GM12878 (cell line): ENCODE results near the gene ACTL10. TPM values are rescaled to one million over a fixed set of nuclear protein-coding genes. Genes with fewer than 3 reads are reported as not detected.

ENCODE experiments used
- ATAC-seq: fragments of 200-7000 bp; cut with Tn5 transposase; 3 replicates; pipeline ENCODE4 v1.9.1; 2020; ENCODE audit warnings: mild to moderate bottlenecking, moderate library complexity
- BruUV-seq: library from RNA; stranded (reverse); fragments of 400-500 nt; replicated peaks from 2 replicates; lab custom pipeline; 2021; lab: Mats Ljungman, UMichigan
- CTCF ChIA-PET: fragments of 300-600 bp; sonication (Branson Sonifier 250); formaldehyde crosslinking; extraction: SDS; loops from one replicate; lab custom pipeline; 2021; ENCODE audit warnings: inconsistent platforms; lab: Yijun Ruan, JAX
- POLR2A ChIA-PET: fragments of 350-600 bp; formaldehyde crosslinking; extraction: SDS; loops from one replicate; lab custom pipeline; 2021; ENCODE audit warnings: inconsistent platforms; lab: Charles Lee
- RAD21 ChIA-PET: fragments of 300-600 bp; sonication (Branson Sonifier 250); formaldehyde crosslinking; loops from one replicate; lab custom pipeline; 2023; ENCODE audit warnings: antibody characterized with exemption; ENCODE audit not compliant: unreplicated experiment; lab: Charles Lee
- SMC1A ChIA-PET: fragments of 300-600 bp; sonication (Branson Sonifier 250); formaldehyde crosslinking; loops from one replicate; lab custom pipeline; 2023; ENCODE audit not compliant: unreplicated experiment, uncharacterized antibody; lab: Charles Lee
- DNase-seq: peaks from one replicate; pipeline ENCODE4 v3.0.0-alpha.2; 2011; ENCODE audit warnings: low read depth, low spot score
- FAIRE-seq: peaks from 3 replicates; lab custom pipeline; 2011; peaks lifted over from hg19 to GRCh38; lab: Jason Lieb, UNC
- H2AFZ ChIP-seq: 2 replicates; pipeline ENCODE4 v1.6.0; 2011; ENCODE audit warnings: low read depth, low read length, control low read depth; ENCODE audit not compliant: control insufficient read depth
- H3K27ac ChIP-seq: 2 replicates; pipeline ENCODE4 v1.5.1; 2011; ENCODE audit warnings: control low read depth; ENCODE audit not compliant: control insufficient read depth, insufficient read depth
- H3K27me3 ChIP-seq, 2 experiments: replicated peaks in 1 of 2; 2 replicates each; pipeline versions ENCODE4 v1.6.0 to v1.6.1; 2011; ENCODE audit warnings: low read length in 1 of 2; ENCODE audit not compliant: control insufficient read depth in 2 of 2, insufficient read depth in 2 of 2
- H3K36me3 ChIP-seq, 2 experiments: 2 replicates each; pipeline ENCODE4 v1.5.1; 2011; ENCODE audit warnings: low read length in 1 of 2; ENCODE audit not compliant: control insufficient read depth in 2 of 2, insufficient read depth in 2 of 2
- H3K4me1 ChIP-seq: 2 replicates; pipeline ENCODE4 v1.6.1; 2011; ENCODE audit warnings: mild to moderate bottlenecking, low read length, moderate library complexity, mixed read lengths; ENCODE audit not compliant: control insufficient read depth, insufficient read depth
- H3K4me2 ChIP-seq: 2 replicates; pipeline ENCODE4 v1.6.0; 2011; ENCODE audit warnings: control low read depth; ENCODE audit not compliant: control insufficient read depth, insufficient read depth
- H3K4me3 ChIP-seq: fragments of 200-600 bp; sonication (generic); 2 replicates; pipeline ENCODE4 v1.5.1; 2016
- H3K79me2 ChIP-seq: 2 replicates; pipeline ENCODE4 v1.6.0; 2011; ENCODE audit warnings: low read length; ENCODE audit not compliant: control insufficient read depth, insufficient read depth
- H3K9ac ChIP-seq: 2 replicates; pipeline ENCODE4 v1.8.0; 2011; ENCODE audit warnings: low read length, control low read depth, mixed read lengths; ENCODE audit not compliant: control insufficient read depth, insufficient read depth
- H3K9me3 ChIP-seq: replicated peaks from 3 replicates; pipeline ENCODE4 v1.5.1; 2011; ENCODE audit warnings: mild to moderate bottlenecking, low read length; ENCODE audit not compliant: control insufficient read depth, insufficient read depth
- H4K20me1 ChIP-seq: 2 replicates; pipeline ENCODE4 v1.6.0; 2011; ENCODE audit not compliant: control insufficient read depth, insufficient read depth
- HDAC6 ChIP-seq: fragments of 200-600 bp; sonication (generic); IDR thresholded peaks from one replicate; pipeline ENCODE4 v1.8.0; 2017; ENCODE audit warnings: antibody characterized with exemption; ENCODE audit not compliant: unreplicated experiment
- HSF1 ChIP-seq: fragments of 150-350 bp; IDR thresholded peaks from 2 replicates; pipeline ENCODE4 v1.6.1; 2014; ENCODE audit warnings: mild to moderate bottlenecking, low read depth, low read length
- KLF5 ChIP-seq: fragments of 450-650 bp; IDR thresholded peaks from 2 replicates; pipeline ENCODE4 v1.6.1; 2014; ENCODE audit warnings: mild to moderate bottlenecking; ENCODE audit not compliant: partially characterized antibody
- NR2F1 ChIP-seq: fragments of 450-650 bp; conservative IDR thresholded peaks from 2 replicates; pipeline ENCODE4 v1.6.1; 2017; ENCODE audit warnings: mild to moderate bottlenecking
- POLR2A ChIP-seq: IDR thresholded peaks from 2 replicates; pipeline ENCODE4 v1.6.1; 2011; ENCODE audit warnings: low read depth, mild to moderate bottlenecking, low read length
- ZSCAN29 ChIP-seq: fragments of 450-650 bp; IDR thresholded peaks from 2 replicates; pipeline ENCODE4 v1.6.1; 2017; ENCODE audit warnings: mild to moderate bottlenecking, moderate library complexity
- WGBS: methylation state at CpG from one replicate; pipeline ENCODE4 v1.1.6; 2016; ENCODE audit warnings: low lambda C conversion rate; ENCODE audit not compliant: insufficient replicate concordance, insufficient coverage; ENCODE audit errors: missing lambda C conversion rate; 5-methylcytosine and 5-hydroxymethylcytosine counted together
- in situ Hi-C: fragments of 300-500 bp; cut with MboI; formaldehyde crosslinking; loops from 9 replicates; pipeline ENCODE4 v1.14.3; 2018; ENCODE audit warnings: mixed read lengths
- intact Hi-C: fragments of 100-400 bp; cut with micrococcal nuclease; formaldehyde crosslinking; loops from one replicate; pipeline ENCODE4 v1.14.2; 2022; ENCODE audit not compliant: unreplicated experiment
- polyA plus RNA-seq, 11 experiments: library from polyadenylated mRNA; depleted of rRNA in 4 of 11; unstranded in 6 of 11; stranded (reverse) in 5 of 11; fragments of >200 nt; fragmentation: Nextera tagmentation in 4 of 11; fragmentation: Illumina TruSeq in 1 of 11; extraction: Ambion mirVana in 4 of 11; extraction: Trizol in 1 of 11; gene quantifications; 1 replicate in 1 of 11; 2 replicates in 10 of 11; pipeline versions ENCODE4 v1.2.1 to v1.2.3, GENCODE V29; 2011 to 2016; ENCODE audit warnings: inconsistent platforms in 2 of 11, missing spikeins in 2 of 11, low read depth in 1 of 11
- total RNA-seq, 4 experiments: library from RNA; depleted of rRNA in 3 of 4; stranded (reverse); fragments of >200 nt in 3 of 4; fragmentation: Illumina TruSeq in 1 of 4; extraction: Trizol in 1 of 4; gene quantifications; 2 replicates each; pipeline versions ENCODE4 v1.2.1 to v1.2.3, GENCODE V29; 2013 to 2021

ACTL10 gene
- total and polyA plus RNA-seq, 10 of the 15 experiments (the other 5 are each of a cell fraction or from before 2014, with no cell fraction given) = 0.12 to 5.0 (median 0.89) TPM

- no peak overlapping the region for H3K4me2 ChIP-seq
- POLR2A ChIA-PET = no interaction called here
Observed at GRCh38 chr20:33654680-33655161, 12.0 kb upstream of the ACTL10 start.

GRCh38 chr20:33655164-33655563, 11.6 kb upstream of the ACTL10 start:
- FAIRE-seq (no peak), ATAC-seq (no peak), DNase-seq (no peak)
- Histone ChIP-seq H2AFZ (no peak overlapping the region), H3K9me3 (no peaks in the 10 kb centered on the region), H3K4me3 (no peak overlapping the region), H3K4me1 (peaks cover 20% of the 10 kb centered on the region), H3K9ac (no peak overlapping the region), H3K27me3 (peaks cover 0 to 2% of the 10 kb centered on the region in 2 experiments; a peak in 2 of 4 replicates), H4K20me1 (no peaks in the 10 kb centered on the region), H3K4me2 (no peak overlapping the region), H3K79me2 (no peaks in the 10 kb centered on the region), H3K27ac (no peak overlapping the region), H3K36me3 (no peaks in the 10 kb centered on the region)
- WGBS = 90% methylated on average over 4 of the region's 4 CpGs
- TF ChIP-seq HSF1 = no peak
- TF ChIP-seq ZSCAN29 = no peak
- no peak for TF ChIP-seq NR2F1
- no peak for TF ChIP-seq KLF5
- RAD21 ChIA-PET = interaction anchor here (0.7 kb wide), 1 partner anchor 118 kb away, joined by 3 read pairs; no protein-coding TSS in a partner anchor
- intact Hi-C loops = no loop called here
- POLR2A ChIA-PET = no interaction called here
- CTCF ChIA-PET = interaction anchor here (1.5 to 5.6 kb wide), 4 partner anchors 9 to 198 kb away, joined by 3 to 41 read pairs (median 18); partner anchors contain the start of gene ACTL10
- in situ Hi-C loops = no loop called here
- BruUV-seq = no TSS peak
- SMC1A ChIA-PET = interaction anchor here (3.1 to 3.2 kb wide), 2 partner anchors 12 to 198 kb away, joined by 8 to 20 read pairs; partner anchors contain the start of gene ACTL10

More at GRCh38 chr20:33654680-33655161, 12.0 kb upstream of the ACTL10 start:
- Histone ChIP-seq H3K36me3 (no peaks in the 10 kb centered on the region), H3K79me2 (no peaks in the 10 kb centered on the region), H2AFZ (no peak overlapping the region), H3K9ac (no peak overlapping the region), H3K9me3 (no peaks in the 10 kb centered on the region), H3K27ac (no peak overlapping the region), H3K27me3 (peaks cover 0 to 2% of the 10 kb centered on the region in 2 experiments; a peak in 2 of 4 replicates), H3K4me1 (peaks cover 20% of the 10 kb centered on the region), H3K4me3 (no peak overlapping the region), H4K20me1 (no peaks in the 10 kb centered on the region)
- TF ChIP-seq POLR2A (peak; percentile 32; the same call in 1 of the 2 replicates), HDAC6 (no peak)
- BruUV-seq = no TSS peak
- no peak for DNase-seq
- CTCF ChIA-PET = interaction anchor here (1.5 to 5.6 kb wide), 5 partner anchors 9 to 197 kb away, joined by 3 to 41 read pairs (median 17); partner anchors contain the start of gene ACTL10
- intact Hi-C loops = loop anchor here (5.0 kb wide), 1 partner anchor 137 kb away; no protein-coding TSS in a partner anchor
- ATAC-seq = no peak
- WGBS = 98% methylated on average over 12 of the region's 14 CpGs
- SMC1A ChIA-PET = interaction anchor here (1.0 to 3.2 kb wide), 4 partner anchors 8 to 197 kb away, joined by 3 to 20 read pairs (median 8); partner anchors contain the start of genes ACTL10 and C20orf144
- RAD21 ChIA-PET = interaction anchor here (0.7 kb wide), 1 partner anchor 118 kb away, joined by 3 read pairs; no protein-coding TSS in a partner anchor
- FAIRE-seq = no peak
- in situ Hi-C loops = loop anchor here (5.0 kb wide), 1 partner anchor 202 kb away; no protein-coding TSS in a partner anchor
